ENCODE data around the gene RNU6-9.

GRCh38 chr19:896999-897398 is 3.7 kb downstream of the RNU6-9 start:
- no peak for TF ChIP-seq CTCF (conservative IDR thresholded peaks at IDR 0.05)
- TF ChIP-seq EZH2 (IDR thresholded peaks at IDR 0.05; ENCODE audit: low read depth) = no peak
